Adrenal gland (tissue), 12 donors: ENCODE measurements around the gene ASZ1. TPM values are rescaled to one million over a fixed set of nuclear protein-coding genes. Genes with fewer than 3 reads are reported as not detected.

Experiments used
- DNase-seq, 7 donors: peaks; one replicate each; pipeline ENCODE4 v3.0.0-alpha.2; 2019 to 2020
- H3K27ac ChIP-seq, 5 donors: fragments of 200-600 bp; sonication (generic) in 4 of 5; 1 replicate in 3 of 5; 2 replicates in 2 of 5; pipeline versions ENCODE4 v1.5.1 to v1.8.0; 2016 to 2020; ENCODE audit warnings: mild to moderate bottlenecking in 1 of 5
- H3K27me3 ChIP-seq: fragments of 200-600 bp; 2 replicates; pipeline ENCODE4 v1.8.0; 2021
- H3K36me3 ChIP-seq, 2 donors: fragments of 200-600 bp; replicated peaks in 1 of 2; 1 replicate in 1 of 2; 2 replicates in 1 of 2; pipeline versions ENCODE4 v1.5.1 to v1.8.0; 2018 to 2022
- H3K4me1 ChIP-seq, 2 donors: fragments of 200-600 bp; replicated peaks in 1 of 2; 1 replicate in 1 of 2; 2 replicates in 1 of 2; pipeline versions ENCODE4 v1.5.1 to v1.8.0; 2018 to 2021
- H3K4me3 ChIP-seq, 4 donors: fragments of 200-600 bp; sonication (generic) in 3 of 4; one replicate each; pipeline ENCODE4 v1.5.1; 2016 to 2018
- H3K9me3 ChIP-seq, 3 donors: fragments of 200-600 bp; sonication (generic) in 1 of 3; replicated peaks in 1 of 3; 1 replicate in 2 of 3; 2 replicates in 1 of 3; pipeline versions ENCODE4 v1.5.1 to v1.8.0; 2016 to 2021
- CTCF ChIP-seq, 6 experiments: fragments of 450-650 bp in 4 of 6; fragments of 200-600 bp in 2 of 6; sonication (generic) in 1 of 6; IDR thresholded peaks; 1 replicate in 5 of 6; 2 replicates in 1 of 6; pipeline versions ENCODE4 v1.5.1 to v1.8.0; 2016 to 2021; ENCODE audit warnings: antibody characterized with exemption in 6 of 6, mild to moderate bottlenecking in 2 of 6, moderate library complexity in 1 of 6
- POLR2A ChIP-seq, 2 donors: fragments of 450-650 bp; IDR thresholded peaks; one replicate each; pipeline ENCODE4 v1.6.1; 2017; ENCODE audit warnings: antibody characterized with exemption in 2 of 2, mild to moderate bottlenecking in 2 of 2, moderate library complexity in 1 of 2
- WGBS, 4 donors: extraction: QIAGEN DNeasy Blood & Tissue Kit in 2 of 4; methylation state at CpG; one replicate each; pipeline versions ENCODE4 v1.1.5 to v1.1.7; 2013 to 2017; 5-methylcytosine and 5-hydroxymethylcytosine counted together
- intact Hi-C, 2 donors: fragments of 100-400 bp; cut with DNase I; formaldehyde crosslinking; loops; one replicate each; pipeline versions ENCODE4 v1.14.1 to v1.15.0; 2022 to 2023
- polyA plus RNA-seq, 3 donors: library from polyadenylated mRNA; stranded (reverse); fragments of 200-250 nt in 2 of 3; fragments of 350-450 nt in 1 of 3; fragmentation: Illumina TruSeq in 1 of 3; extraction: RNeasy Lipid Tissue Mini Kit (QIAGEN cat#74804) in 1 of 3; gene quantifications; one replicate each; pipeline ENCODE4 v1.2.3, GENCODE V29; 2013 to 2014
- total RNA-seq, 9 donors: library from RNA; depleted of rRNA in 4 of 9; stranded (reverse); fragments of >200 nt in 4 of 9; fragments of 120-200 nt in 1 of 9; fragmentation: NEBNext Ultra II Directional in 1 of 9; extraction: Animal tissue kit (Norgen Biotek cat#: 25700) in 1 of 9; gene quantifications; one replicate each; pipeline versions ENCODE4 v1.1.0 to v1.2.4, GENCODE V29; 2013 to 2023
- donor health status: healthy with polysubstance abuse.
- donor health status: Bipolar disorder and iron deficiency.
- donor health status: DM: yes; HTN: yes; CAD: no.
- donor health status: DM: no; HTN: no; CAD: no.
- donor health status: DM: no; HTN: no; CAD: no.
- donor health status: DM: yes; HTN: yes; CAD: no.

Gene ASZ1
- total and polyA plus RNA-seq, 12 donors: not detected

- 66 to 72% (median 68%) methylated on average over 2 of the region's 2 CpGs for WGBS, 4 donors
- intact Hi-C loops: loop anchor here in 1 of 2 donors (5.0 kb wide), 1 partner anchor 348 kb away; no protein-coding TSS in a partner anchor
These were observed 77.7 kb downstream of the ASZ1 start for GRCh38 chr7:117349570-117349969.

GRCh38 chr7:117347962-117348672 is 79.2 kb downstream of the ASZ1 start:
- Histone ChIP-seq H3K27me3 (peaks cover 2% of the 10 kb centered on the region), H3K9me3 (no peaks in the 10 kb centered on the region), H3K4me3 (no peak overlapping the region), H3K36me3 (no peaks in the 10 kb centered on the region), H3K27ac (no peak overlapping the region), H3K4me1 (no peaks in the 10 kb centered on the region)
- no peak for TF ChIP-seq POLR2A (IDR thresholded peaks at IDR 0.05)
- no peak for TF ChIP-seq CTCF (IDR thresholded peaks at IDR 0.05)
- intact Hi-C loops: loop anchor here in 1 of 2 donors (5.0 kb wide), 1 partner anchor 349 kb away; no protein-coding TSS in a partner anchor
- no peak for DNase-seq
- 68 to 86% (median 76%) methylated on average over 6 to 7 of the region's 7 CpGs for WGBS, 4 donors

More at GRCh38 chr7:117349570-117349969, 77.7 kb downstream of the ASZ1 start:
- Histone ChIP-seq H3K27ac (no peak overlapping the region), H3K36me3 (no peaks in the 10 kb centered on the region), H3K4me3 (no peak overlapping the region), H3K4me1 (no peaks in the 10 kb centered on the region), H3K9me3 (no peaks in the 10 kb centered on the region), H3K27me3 (peaks cover 2% of the 10 kb centered on the region)
- TF ChIP-seq POLR2A (IDR thresholded peaks at IDR 0.05) (no peak), CTCF (IDR thresholded peaks at IDR 0.05) (no peak)
- DNase-seq: no peak

- TF ChIP-seq POLR2A (IDR thresholded peaks at IDR 0.05) (no peak), CTCF (IDR thresholded peaks at IDR 0.05) (no peak)
- DNase-seq: no peak
- Histone ChIP-seq H3K27ac (no peak overlapping the region), H3K36me3 (no peaks in the 10 kb centered on the region), H3K27me3 (peaks cover 2% of the 10 kb centered on the region), H3K4me3 (no peak overlapping the region), H3K4me1 (no peaks in the 10 kb centered on the region), H3K9me3 (no peaks in the 10 kb centered on the region)
- 59 to 74% (median 70%) methylated on average over 6 of the region's 6 CpGs for WGBS, 4 donors
- intact Hi-C loops: loop anchor here in 1 of 2 donors (5.0 kb wide), 1 partner anchor 350 kb away; no protein-coding TSS in a partner anchor
These were observed 79.8 kb downstream of the ASZ1 start for GRCh38 chr7:117347480-117347879.

- H3K9me3 ChIP-seq: no peaks in the 10 kb centered on the region
- DNase-seq: no peak
These were observed 81.1 kb downstream of the ASZ1 start for GRCh38 chr7:117346161-117346560.

More at GRCh38 chr7:117346161-117346560, 81.1 kb downstream of the ASZ1 start:
- H3K27ac ChIP-seq: no peak overlapping the region
- TF ChIP-seq CTCF (IDR thresholded peaks at IDR 0.05) (no peak), POLR2A (IDR thresholded peaks at IDR 0.05) (no peak)
- no peaks in the 10 kb centered on the region for H3K36me3 ChIP-seq
- no peaks in the 10 kb centered on the region for H3K4me1 ChIP-seq
- intact Hi-C loops: loop anchor here in 1 of 2 donors (5.0 kb wide), 1 partner anchor 351 kb away; no protein-coding TSS in a partner anchor
- no peak overlapping the region for H3K4me3 ChIP-seq
- H3K27me3 ChIP-seq: peaks cover 2% of the 10 kb centered on the region
